BJ (cell line): ENCODE data around the gene SERPINE2. TPM values are rescaled to one million over a fixed set of nuclear protein-coding genes. Genes with fewer than 3 reads are reported as not detected.

ENCODE experiments used
- CTCF ChIA-PET: fragments of 350-600 bp; formaldehyde crosslinking; extraction: SDS; loops from one replicate; lab custom pipeline; 2021; ENCODE audit warnings: antibody characterized with exemption, inconsistent platforms; lab: Yijun Ruan, JAX
- POLR2A ChIA-PET: fragments of 300-600 bp; sonication (Branson Sonifier 250); formaldehyde crosslinking; extraction: SDS; loops from one replicate; lab custom pipeline; 2021; ENCODE audit warnings: antibody characterized with exemption; lab: Charles Lee
- DNase-seq: peaks from one replicate; pipeline ENCODE4 v3.0.0-alpha.2; 2011; ENCODE audit warnings: low read depth
- H3K27me3 ChIP-seq: 2 replicates; pipeline ENCODE4 v1.6.0; 2011; ENCODE audit warnings: low read length; ENCODE audit not compliant: control insufficient read depth, insufficient read depth
- H3K36me3 ChIP-seq: 2 replicates; pipeline ENCODE4 v1.5.1; 2011; ENCODE audit warnings: low read length; ENCODE audit not compliant: control insufficient read depth, insufficient read depth
- H3K4me3 ChIP-seq: 2 replicates; pipeline ENCODE4 v1.5.1; 2011; ENCODE audit warnings: low read depth, mild to moderate bottlenecking, control low read depth, low read length
- polyA plus RNA-seq: library from polyadenylated mRNA; depleted of rRNA; stranded (reverse); fragments of >200 nt; gene quantifications from 2 replicates; pipeline ENCODE4 v1.2.3, GENCODE V29; 2011
- TF ChIP-seq, protein P1 (sequence below): IDR thresholded peaks from 2 replicates; pipeline ENCODE4 v1.5.1; 2011; ENCODE audit warnings: low read depth, mild to moderate bottlenecking, control low read depth, inconsistent platforms, low read length, moderate library complexity; ENCODE audit not compliant: insufficient read depth

SERPINE2 gene
- polyA plus RNA-seq, 1 experiment: 750 TPM

DNA sequence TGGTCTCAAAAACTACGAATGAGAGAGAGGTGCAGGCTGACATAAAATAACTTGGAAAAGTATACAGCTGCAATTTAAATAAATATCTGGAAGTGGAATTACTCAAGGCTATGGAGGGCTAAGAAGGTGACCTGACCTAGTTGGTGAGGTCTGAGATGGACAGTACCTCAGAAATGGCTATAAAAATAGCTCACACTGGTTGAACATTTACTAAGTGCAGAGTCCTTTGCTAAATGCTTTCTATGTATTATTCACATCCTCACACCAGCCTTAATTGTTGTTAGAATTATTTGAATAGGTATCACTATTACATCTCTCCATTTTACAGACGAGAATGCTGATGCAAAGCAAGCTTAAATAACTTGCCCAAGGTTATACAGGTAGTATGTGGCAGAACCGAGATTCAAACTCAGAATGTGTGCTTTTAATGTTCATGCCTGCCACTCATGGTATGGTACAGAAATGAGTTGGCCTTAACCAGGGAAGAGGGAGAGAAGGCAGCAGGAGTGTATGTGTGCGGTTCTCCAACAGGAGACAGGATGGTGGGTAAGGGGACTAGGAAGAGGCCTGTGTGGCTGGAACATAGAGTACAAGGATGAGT lies 44.4 kb downstream of the SERPINE2 start:
- Histone ChIP-seq H3K36me3 (peaks cover 31% of the 10 kb centered on the region), H3K27me3 (no peaks in the 10 kb centered on the region), H3K4me3 (no peak overlapping the region)
- POLR2A ChIA-PET: no interaction called here
- CTCF ChIA-PET: interaction anchor here (0.7 to 9.3 kb wide), 15 partner anchors 10 to 374 kb away, joined by 3 to 173 read pairs (median 6); partner anchors contain the start of gene SERPINE2
- TF ChIP-seq, protein P1, sequence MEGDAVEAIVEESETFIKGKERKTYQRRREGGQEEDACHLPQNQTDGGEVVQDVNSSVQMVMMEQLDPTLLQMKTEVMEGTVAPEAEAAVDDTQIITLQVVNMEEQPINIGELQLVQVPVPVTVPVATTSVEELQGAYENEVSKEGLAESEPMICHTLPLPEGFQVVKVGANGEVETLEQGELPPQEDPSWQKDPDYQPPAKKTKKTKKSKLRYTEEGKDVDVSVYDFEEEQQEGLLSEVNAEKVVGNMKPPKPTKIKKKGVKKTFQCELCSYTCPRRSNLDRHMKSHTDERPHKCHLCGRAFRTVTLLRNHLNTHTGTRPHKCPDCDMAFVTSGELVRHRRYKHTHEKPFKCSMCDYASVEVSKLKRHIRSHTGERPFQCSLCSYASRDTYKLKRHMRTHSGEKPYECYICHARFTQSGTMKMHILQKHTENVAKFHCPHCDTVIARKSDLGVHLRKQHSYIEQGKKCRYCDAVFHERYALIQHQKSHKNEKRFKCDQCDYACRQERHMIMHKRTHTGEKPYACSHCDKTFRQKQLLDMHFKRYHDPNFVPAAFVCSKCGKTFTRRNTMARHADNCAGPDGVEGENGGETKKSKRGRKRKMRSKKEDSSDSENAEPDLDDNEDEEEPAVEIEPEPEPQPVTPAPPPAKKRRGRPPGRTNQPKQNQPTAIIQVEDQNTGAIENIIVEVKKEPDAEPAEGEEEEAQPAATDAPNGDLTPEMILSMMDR: no peak
- DNase-seq: no peak

DNA sequence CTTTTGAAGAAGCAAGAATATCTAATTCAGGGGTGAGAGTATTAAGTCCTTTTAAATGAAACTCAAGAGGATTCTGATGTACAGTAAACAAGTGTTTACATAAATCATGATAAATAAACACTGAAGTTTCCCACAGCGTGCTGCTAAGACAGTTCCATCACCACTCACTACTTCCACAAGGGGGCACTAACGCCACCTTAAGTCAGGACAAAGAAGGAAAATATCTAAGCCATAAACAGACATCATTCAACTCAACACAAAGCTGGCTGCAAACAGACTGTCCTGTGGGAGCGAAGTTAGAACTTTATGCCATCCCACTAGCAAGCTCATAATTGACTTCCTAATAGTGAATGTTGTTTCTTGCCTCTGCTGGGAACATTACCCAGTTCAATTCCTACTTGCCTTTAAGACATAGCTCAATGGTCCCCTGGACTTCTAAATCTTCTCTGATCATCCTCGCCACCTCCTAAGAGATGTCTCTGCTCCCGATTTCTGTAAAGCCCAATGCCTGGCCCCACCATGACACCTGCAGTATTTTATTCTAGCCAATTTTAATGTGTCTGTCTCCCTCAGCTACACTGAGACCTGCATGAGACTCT lies 45.4 kb downstream of the SERPINE2 start:
- ChIA-PET CTCF (interaction anchor here (0.6 to 9.3 kb wide), 40 partner anchors 9 to 375 kb away, joined by 3 to 173 read pairs (median 5); partner anchors contain the start of gene SERPINE2), POLR2A (interaction anchor here (0.5 kb wide), 1 partner anchor 291 kb away, joined by 3 read pairs; no protein-coding TSS in a partner anchor)
- Histone ChIP-seq H3K27me3 (no peaks in the 10 kb centered on the region), H3K4me3 (no peak overlapping the region), H3K36me3 (peaks cover 30% of the 10 kb centered on the region)
- TF ChIP-seq, protein P1: peak; percentile 79
- DNase-seq: no peak

DNA sequence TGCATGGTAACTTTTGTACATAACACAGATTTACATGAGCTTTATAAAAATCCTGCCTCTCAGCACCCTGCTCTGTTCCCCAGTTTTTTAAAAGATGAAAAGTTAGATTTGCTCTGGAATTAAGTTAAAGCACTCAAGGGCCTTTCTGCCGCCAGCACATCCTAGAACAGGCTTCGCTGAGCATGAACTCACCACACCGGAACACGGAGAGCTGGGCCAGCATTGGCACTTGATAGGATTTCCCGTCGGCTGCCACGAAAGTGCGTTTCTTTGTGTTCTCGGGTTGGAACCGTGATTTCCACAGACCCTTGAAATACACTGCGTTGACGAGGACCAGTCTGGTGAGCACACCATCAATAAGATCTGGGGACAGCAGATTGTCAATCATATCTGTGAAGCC lies 47.5 kb downstream of the SERPINE2 start:
- no peaks in the 10 kb centered on the region for H3K27me3 ChIP-seq
- POLR2A ChIA-PET: interaction anchor here (0.6 kb wide), 1 partner anchor 45 kb away, joined by 19 read pairs; no protein-coding TSS in a partner anchor
- CTCF ChIA-PET: interaction anchor here (2.8 to 9.3 kb wide), 4 partner anchors 12 to 296 kb away, joined by 41 to 173 read pairs (median 65); no protein-coding TSS in a partner anchor
- H3K36me3 ChIP-seq: peaks cover 28% of the 10 kb centered on the region
- H3K4me3 ChIP-seq: no peak overlapping the region
- TF ChIP-seq, protein P1: no peak
- no peak for DNase-seq

DNA sequence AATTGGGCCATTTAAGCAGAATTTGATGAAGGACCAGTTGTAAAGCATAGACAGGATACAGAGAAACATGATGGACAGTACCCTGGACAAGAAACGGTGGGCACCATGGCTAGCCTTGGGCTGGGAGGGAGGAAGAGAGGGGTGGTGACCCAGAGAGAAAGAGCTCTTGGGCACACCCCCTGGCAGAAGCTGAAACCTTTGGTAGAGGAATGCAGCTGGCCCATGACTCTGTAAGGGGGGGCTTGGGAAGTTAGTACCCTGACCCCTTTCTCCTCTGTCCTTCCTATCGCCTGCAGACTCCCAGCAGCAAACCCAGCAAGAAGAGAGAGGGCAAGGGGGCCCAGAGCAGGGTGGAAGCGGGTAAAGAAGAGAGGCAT lies 49.2 kb downstream of the SERPINE2 start:
- Histone ChIP-seq H3K4me3 (no peak overlapping the region), H3K27me3 (no peaks in the 10 kb centered on the region), H3K36me3 (peaks cover 23% of the 10 kb centered on the region)
- CTCF ChIA-PET: interaction anchor here (0.6 to 9.3 kb wide), 3 partner anchors 20 to 392 kb away, joined by 4 to 89 read pairs (median 5); no protein-coding TSS in a partner anchor
- DNase-seq: no peak
- POLR2A ChIA-PET: no interaction called here
- TF ChIP-seq, protein P1: no peak

DNA sequence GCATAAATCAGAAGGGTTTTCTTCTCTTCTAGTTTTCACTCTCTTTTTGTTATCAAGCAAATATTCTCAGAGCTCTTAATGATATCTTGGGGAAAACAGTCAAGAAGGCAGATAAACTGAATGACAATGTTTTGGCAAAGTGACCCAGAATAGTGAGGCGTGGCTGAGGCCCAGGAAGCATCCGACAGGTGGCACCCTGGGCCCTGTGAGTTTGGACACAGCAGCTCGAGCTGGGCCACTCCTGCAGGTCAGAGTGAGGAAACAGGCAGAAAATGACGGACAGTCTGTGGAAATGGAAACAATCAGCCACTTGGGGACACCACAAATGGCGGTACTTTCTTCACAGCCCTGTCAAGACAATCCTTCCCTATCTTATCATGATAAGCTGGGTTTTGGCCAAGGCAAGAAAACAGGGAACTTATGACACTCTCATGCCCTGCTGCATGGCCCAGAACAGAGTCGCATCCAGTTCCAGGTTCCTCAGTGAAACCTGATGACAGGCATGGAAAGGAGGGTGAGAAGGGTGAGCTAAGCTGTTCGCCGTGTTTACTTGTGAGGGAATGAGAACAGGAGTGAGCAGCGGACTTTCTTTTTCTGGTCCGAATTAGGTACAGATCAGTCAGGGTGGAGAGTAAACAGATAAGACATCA lies 49.8 kb downstream of the SERPINE2 start:
- peaks cover 27% of the 10 kb centered on the region for H3K36me3 ChIP-seq
- H3K4me3 ChIP-seq: no peak overlapping the region
- TF ChIP-seq, protein P1: no peak
- no peaks in the 10 kb centered on the region for H3K27me3 ChIP-seq
- POLR2A ChIA-PET: no interaction called here
- CTCF ChIA-PET: interaction anchor here (1.9 to 9.3 kb wide), 2 partner anchors 19 to 295 kb away, joined by 5 to 89 read pairs; no protein-coding TSS in a partner anchor
- no peak for DNase-seq
